Ishikawa (cell line): Measurements from ENCODE around the gene LRIF1.

Source experiments
- CEBPB ChIP-seq: IDR thresholded peaks from 2 replicates; pipeline ENCODE4 v1.6.1; 2012
- CREB1 ChIP-seq: IDR thresholded peaks from 2 replicates; pipeline ENCODE4 v1.6.1; 2012; ENCODE audit warnings: low read depth
- EGR1 ChIP-seq: IDR thresholded peaks from 2 replicates; pipeline ENCODE4 v1.6.1; 2012
- EP300 ChIP-seq: IDR thresholded peaks from 2 replicates; pipeline ENCODE4 v1.6.1; 2012; ENCODE audit warnings: borderline replicate concordance
- FOXM1 ChIP-seq: IDR thresholded peaks from 2 replicates; pipeline ENCODE4 v1.6.1; 2012; ENCODE audit warnings: low read depth, borderline replicate concordance
- NFIC ChIP-seq: IDR thresholded peaks from 2 replicates; pipeline ENCODE4 v1.6.1; 2012
- RAD21 ChIP-seq: IDR thresholded peaks from 2 replicates; pipeline ENCODE4 v1.6.1; 2012; ENCODE audit warnings: low read depth
- TAF1 ChIP-seq: IDR thresholded peaks from 2 replicates; pipeline ENCODE4 v1.6.1; 2012; ENCODE audit warnings: low read depth, mild to moderate bottlenecking
- TCF12 ChIP-seq: IDR thresholded peaks from 2 replicates; pipeline ENCODE4 v1.6.1; 2012; ENCODE audit warnings: low read depth
- TEAD4 ChIP-seq: IDR thresholded peaks from 2 replicates; pipeline ENCODE4 v1.6.1; 2012
- YY1 ChIP-seq: IDR thresholded peaks from 2 replicates; pipeline ENCODE4 v1.6.1; 2012; ENCODE audit warnings: low read depth
- ZBTB7A ChIP-seq: IDR thresholded peaks from 2 replicates; pipeline ENCODE4 v1.6.1; 2012; ENCODE audit warnings: low read depth
- TF ChIP-seq, protein P1 (sequence below): IDR thresholded peaks from 2 replicates; pipeline ENCODE4 v1.6.1; 2012
- TF ChIP-seq, protein P2 (sequence below): IDR thresholded peaks from 2 replicates; pipeline ENCODE4 v1.6.1; 2012
- TF ChIP-seq, protein P3 (sequence below): IDR thresholded peaks from 2 replicates; pipeline ENCODE4 v1.6.1; 2012; ENCODE audit warnings: low read depth, mild to moderate bottlenecking

The LRIF1 gene

DNA sequence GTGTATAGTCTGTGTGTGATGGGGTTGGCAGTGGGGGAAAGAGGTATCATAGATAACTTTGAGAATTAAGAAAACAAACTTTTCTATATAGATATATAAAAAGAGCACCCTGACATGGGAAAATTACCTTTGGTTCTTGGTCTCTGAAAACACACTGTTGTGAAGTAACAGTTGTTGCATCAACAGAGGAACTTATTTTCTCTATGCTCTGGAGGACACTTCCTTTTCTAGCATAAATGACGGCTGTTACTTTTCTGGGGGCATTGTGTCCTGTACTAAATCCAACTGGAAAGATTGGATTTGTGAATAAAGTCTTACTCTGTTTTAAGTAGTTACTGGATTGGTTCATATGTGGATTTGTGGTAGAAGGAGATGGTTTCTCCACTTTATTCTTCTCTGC is 12.6 kb downstream of the LRIF1 start:
- no peak for TF ChIP-seq ZBTB7A

DNA sequence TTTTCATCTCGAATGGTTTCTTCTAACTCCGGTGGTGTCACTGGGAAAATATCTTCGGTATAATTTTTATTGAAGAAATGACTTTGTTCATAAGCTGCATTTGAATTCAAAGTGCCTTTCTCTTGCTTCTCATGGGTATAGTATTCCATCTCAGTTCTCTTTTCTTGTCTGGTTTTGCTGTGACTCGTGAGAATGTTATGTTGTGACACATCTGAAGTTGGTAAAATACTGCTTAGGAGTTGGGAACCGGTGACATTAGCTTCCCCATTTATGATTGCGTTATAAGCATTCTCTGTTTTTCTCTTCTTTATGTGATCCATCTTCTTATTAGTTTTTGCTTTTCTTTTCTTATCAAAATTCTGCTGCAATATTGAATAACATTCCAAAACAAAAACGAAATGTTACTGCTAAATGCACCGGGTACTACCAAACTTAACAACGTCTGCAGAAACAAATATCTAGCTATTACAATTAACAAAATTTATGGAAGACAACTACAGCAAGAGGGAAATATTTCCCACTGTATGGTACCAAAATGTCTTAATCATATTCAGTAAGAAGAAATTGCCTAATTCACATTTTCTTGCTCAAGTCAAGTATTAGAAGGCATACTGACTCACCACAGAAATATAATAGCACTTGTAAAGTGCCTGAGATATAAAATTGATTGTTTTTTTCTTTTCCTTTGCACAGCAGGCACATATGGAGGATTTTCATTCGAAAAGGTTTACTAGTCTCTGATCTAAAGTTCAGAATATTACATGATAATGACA is 15.5 kb downstream of the LRIF1 start:
- TF ChIP-seq, protein P1, sequence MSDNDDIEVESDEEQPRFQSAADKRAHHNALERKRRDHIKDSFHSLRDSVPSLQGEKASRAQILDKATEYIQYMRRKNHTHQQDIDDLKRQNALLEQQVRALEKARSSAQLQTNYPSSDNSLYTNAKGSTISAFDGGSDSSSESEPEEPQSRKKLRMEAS: no peak
- TF ChIP-seq, protein P2, sequence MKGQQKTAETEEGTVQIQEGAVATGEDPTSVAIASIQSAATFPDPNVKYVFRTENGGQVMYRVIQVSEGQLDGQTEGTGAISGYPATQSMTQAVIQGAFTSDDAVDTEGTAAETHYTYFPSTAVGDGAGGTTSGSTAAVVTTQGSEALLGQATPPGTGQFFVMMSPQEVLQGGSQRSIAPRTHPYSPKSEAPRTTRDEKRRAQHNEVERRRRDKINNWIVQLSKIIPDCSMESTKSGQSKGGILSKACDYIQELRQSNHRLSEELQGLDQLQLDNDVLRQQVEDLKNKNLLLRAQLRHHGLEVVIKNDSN: no peak
- TF ChIP-seq ZBTB7A (no peak), NFIC (no peak), TAF1 (no peak), EP300 (no peak), YY1 (no peak), RAD21 (no peak), CREB1 (no peak), CEBPB (no peak), TCF12 (no peak), TEAD4 (no peak), FOXM1 (no peak), EGR1 (no peak)
- TF ChIP-seq, protein P3, sequence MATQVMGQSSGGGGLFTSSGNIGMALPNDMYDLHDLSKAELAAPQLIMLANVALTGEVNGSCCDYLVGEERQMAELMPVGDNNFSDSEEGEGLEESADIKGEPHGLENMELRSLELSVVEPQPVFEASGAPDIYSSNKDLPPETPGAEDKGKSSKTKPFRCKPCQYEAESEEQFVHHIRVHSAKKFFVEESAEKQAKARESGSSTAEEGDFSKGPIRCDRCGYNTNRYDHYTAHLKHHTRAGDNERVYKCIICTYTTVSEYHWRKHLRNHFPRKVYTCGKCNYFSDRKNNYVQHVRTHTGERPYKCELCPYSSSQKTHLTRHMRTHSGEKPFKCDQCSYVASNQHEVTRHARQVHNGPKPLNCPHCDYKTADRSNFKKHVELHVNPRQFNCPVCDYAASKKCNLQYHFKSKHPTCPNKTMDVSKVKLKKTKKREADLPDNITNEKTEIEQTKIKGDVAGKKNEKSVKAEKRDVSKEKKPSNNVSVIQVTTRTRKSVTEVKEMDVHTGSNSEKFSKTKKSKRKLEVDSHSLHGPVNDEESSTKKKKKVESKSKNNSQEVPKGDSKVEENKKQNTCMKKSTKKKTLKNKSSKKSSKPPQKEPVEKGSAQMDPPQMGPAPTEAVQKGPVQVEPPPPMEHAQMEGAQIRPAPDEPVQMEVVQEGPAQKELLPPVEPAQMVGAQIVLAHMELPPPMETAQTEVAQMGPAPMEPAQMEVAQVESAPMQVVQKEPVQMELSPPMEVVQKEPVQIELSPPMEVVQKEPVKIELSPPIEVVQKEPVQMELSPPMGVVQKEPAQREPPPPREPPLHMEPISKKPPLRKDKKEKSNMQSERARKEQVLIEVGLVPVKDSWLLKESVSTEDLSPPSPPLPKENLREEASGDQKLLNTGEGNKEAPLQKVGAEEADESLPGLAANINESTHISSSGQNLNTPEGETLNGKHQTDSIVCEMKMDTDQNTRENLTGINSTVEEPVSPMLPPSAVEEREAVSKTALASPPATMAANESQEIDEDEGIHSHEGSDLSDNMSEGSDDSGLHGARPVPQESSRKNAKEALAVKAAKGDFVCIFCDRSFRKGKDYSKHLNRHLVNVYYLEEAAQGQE: no peak

DNA sequence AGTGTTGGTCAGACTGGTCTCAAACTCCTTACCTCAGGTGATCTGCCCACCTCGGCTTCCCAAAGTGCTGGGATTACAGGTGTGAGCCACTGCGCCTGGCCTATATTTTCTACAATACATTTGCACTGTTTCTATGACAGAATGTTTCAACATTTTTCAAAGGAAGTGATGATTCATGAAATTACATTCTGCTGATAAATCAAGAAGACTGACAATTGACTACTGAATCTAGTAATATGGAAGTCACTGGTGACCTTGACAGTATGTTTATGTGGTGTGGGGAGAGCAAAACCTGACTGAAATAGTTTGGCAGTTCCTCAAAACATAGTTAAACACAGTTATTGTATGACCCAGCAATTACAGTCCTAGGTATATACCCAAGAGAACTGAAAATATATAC is 18.1 kb downstream of the LRIF1 start:
- no peak for TF ChIP-seq ZBTB7A
- TF ChIP-seq, protein P3: no peak
- TF ChIP-seq NFIC: no peak
- TF ChIP-seq CEBPB: no peak
- TF ChIP-seq CREB1: no peak
- no peak for TF ChIP-seq YY1
- no peak for TF ChIP-seq TAF1

DNA sequence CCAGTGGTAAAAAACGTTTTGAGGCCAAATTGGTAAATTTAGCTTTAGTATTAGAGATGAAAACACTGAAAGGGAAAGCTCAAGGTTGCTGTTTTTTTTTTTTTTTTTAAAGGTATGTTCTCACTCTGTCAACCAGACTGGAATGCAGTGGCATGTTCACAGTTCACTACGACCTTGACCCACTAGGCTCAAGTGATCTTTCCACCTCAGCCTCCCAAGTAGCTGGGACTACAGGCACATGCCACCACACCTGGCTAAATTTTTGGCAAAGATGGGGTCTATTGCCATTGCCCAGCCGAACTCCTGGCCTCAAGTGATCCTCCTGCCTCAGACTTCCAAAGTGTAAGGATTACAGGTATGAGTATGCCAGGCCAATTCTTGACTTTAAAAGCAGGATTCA is 18.9 kb downstream of the LRIF1 start:
- no peak for TF ChIP-seq RAD21
- no peak for TF ChIP-seq NFIC
- no peak for TF ChIP-seq CREB1
- no peak for TF ChIP-seq FOXM1
- no peak for TF ChIP-seq CEBPB
- TF ChIP-seq, protein P1: no peak
- TF ChIP-seq, protein P2: no peak
- no peak for TF ChIP-seq TAF1
- no peak for TF ChIP-seq TCF12
- no peak for TF ChIP-seq ZBTB7A
- no peak for TF ChIP-seq YY1
- no peak for TF ChIP-seq EP300
- TF ChIP-seq, protein P3: no peak
- no peak for TF ChIP-seq TEAD4
- TF ChIP-seq EGR1: no peak

DNA sequence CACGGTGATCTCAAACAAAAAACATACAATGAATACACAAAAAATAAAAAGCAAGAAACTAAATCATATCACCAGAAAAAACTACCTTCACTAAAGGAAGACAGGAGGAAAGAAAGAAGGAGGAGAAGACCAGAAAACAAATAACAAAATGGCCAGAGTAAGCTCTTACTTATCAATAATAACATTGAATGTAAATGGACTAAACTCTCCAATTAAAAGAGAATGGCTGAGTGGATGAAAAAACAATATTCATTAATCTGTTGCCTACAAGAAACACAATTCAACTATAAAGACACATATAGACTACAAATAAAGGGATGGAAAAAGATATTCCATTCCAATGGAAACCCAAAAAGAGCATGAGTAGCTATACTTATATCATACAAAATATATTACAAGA is 27.2 kb downstream of the LRIF1 start:
- TF ChIP-seq YY1: no peak
